Measurements from ENCODE around the gene ZNF343.

GRCh38 chr20:2463616-2464365 is 44.9 kb downstream of the ZNF343 start:
- TF ChIP-seq MXI1 (conservative IDR thresholded peaks at IDR 0.05; ENCODE audit: poor library complexity, severe bottlenecking): no peak
- no peak for TF ChIP-seq CTCF (IDR thresholded peaks at IDR 0.05; ENCODE audit: poor library complexity, severe bottlenecking)
- TF ChIP-seq POLR2AphosphoS5 (IDR thresholded peaks at IDR 0.05): no peak
- no peak for TF ChIP-seq SMC3 (conservative IDR thresholded peaks at IDR 0.05; ENCODE audit: poor library complexity)
- TF ChIP-seq EZH2 (IDR thresholded peaks at IDR 0.05; ENCODE audit: borderline replicate concordance, insufficient read depth, low read length, poor library complexity, severe bottlenecking): no peak
- TF ChIP-seq REST (IDR thresholded peaks at IDR 0.05; ENCODE audit: borderline replicate concordance): no peak
- TF ChIP-seq TAF1 (IDR thresholded peaks at IDR 0.05; ENCODE audit: low read depth): no peak
